Fibroblast of skin of back (primary cell): Measurements from ENCODE around the gene RDX.

Source experiments
- DNase-seq: peaks from one replicate; pipeline ENCODE4 v3.0.0-alpha.2; 2013

The RDX gene

GRCh38 chr11:110126936-110127335 lies 169.5 kb downstream of the RDX start:
- no peak for DNase-seq

- peak; percentile 42 for DNase-seq
These were observed 170.8 kb downstream of the RDX start for GRCh38 chr11:110125632-110126031.
